Amygdala (tissue), 56 donors: ENCODE results near the gene ACSF3.

Experiments used
- DNase-seq, 56 donors: peaks; one replicate each; lab custom pipeline; 2025; lab: John Stamatoyannopoulos, UW

The ACSF3 gene

DNA sequence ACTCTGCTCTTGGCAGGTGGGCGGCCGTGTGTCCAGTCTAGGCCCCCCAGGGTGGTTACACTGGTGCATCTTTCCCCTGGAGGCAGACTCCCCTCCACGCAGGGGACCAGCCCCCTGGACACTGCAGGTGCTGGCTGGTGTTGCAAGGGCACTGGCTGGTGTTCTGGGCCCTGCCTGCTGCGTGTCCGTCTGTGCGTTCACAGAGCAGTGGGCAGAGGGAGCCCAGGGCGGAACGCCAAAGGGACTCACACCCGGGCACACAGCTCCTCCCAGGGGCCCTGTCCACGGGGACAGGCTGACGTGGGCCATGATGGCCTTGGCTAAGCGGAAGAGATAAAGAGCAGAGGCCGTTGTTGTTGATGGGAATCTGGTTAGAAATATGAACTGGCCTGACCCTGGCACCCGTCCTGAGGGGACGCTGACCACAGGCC, 27.3 kb downstream of the ACSF3 start:
- no peak for DNase-seq

- DNase-seq, result no peak
Measured at GRCh38 chr16:89121691-89122321, 28.2 kb downstream of the ACSF3 start.

DNA sequence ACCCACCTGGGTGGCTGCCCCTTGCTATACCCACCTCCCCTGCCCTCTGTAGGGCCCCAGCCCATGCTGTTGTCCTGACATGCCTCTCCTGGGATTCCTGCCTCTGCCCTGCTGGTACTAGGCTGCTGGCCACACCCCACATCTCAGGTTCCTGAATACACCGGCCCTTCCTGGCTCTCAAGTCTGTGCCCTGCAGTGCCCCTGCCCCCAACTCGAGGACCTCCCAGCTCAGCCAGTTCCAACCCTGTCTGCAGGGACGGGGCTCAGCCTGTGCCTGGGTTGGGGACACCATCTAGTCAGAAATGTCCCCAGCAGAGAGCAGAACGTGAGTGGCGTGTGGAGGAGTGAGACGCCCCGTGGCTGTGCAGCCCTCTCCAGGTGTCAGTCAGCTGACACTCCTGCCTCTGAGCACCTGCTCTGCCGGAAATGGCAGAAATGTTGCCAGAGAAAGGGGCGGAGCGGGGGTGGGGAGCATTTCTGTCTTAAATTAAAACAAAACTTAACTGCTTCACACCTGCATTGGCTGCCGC, 28.7 kb downstream of the ACSF3 start:
- no peak for DNase-seq

DNA sequence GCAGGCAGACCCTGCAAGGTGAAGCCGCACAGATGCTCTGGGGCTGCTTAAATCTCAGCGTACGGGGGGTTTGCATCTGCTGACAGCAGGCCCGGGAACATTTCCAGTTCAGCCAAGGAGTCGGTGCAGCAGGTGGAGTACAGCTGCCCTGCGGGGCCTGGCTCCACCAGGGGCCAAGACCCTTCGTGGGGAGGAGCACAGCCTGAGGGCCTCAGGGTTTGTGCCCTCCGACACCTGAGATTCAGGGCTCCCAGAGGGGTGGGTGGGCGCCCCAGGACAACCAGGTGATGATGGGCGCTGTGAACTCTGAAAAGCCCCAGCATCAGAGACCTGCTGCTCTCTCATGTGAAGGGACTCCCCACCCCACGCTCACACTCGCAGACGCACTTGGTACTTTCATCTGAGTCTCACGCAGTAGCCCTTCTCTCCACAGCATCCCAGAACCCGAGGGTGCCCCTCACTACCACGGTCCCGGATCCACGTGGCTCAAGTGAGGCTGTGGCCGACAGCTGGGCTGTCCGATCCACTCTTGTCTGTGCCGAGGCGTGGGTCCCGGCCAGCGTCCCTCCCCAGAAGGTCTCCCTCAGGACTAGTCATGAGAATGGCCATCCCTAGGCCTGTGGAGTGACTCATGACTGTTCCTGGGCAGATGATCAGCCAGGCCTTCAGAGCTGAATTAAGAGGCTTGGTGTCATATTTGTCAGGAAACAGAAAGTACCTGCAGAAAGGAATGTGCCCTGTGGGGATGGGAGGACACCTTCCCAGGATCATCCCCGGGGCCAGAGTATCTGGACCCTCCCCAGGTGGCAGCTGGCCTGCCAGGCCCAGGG, 29.6 kb downstream of the ACSF3 start:
- no peak for DNase-seq

GRCh38 chr16:89123831-89124100, 30.1 kb downstream of the ACSF3 start:
- no peak for DNase-seq

DNA sequence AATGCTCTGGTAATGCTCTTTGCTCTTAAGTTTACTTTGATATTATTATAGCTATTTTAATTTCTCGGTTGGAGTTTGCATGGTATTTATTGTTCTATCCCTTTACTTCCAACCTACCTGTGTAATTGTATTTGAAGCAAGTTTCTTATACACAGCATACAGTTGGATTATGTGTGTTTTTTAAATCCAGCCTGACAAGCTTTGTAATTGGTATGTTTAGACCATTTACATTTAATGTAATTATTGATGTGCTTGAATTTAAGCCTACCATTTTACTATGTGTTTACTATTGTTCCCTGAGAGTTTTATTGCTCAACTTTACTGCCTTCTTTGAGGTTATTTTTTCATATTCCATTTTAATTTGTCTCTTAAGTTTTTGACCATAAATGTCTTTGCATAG, 35.7 kb downstream of the ACSF3 start:
- DNase-seq, result no peak

- no peak for DNase-seq
Measured at GRCh38 chr16:89130448-89130847, 36.8 kb downstream of the ACSF3 start.

GRCh38 chr16:89131783-89132182, 38.1 kb downstream of the ACSF3 start:
- no peak for DNase-seq

- DNase-seq, result no peak
Measured at GRCh38 chr16:89132194-89133005, 38.7 kb downstream of the ACSF3 start.

GRCh38 chr16:89133457-89134127, 39.9 kb downstream of the ACSF3 start:
- DNase-seq, result no peak

GRCh38 chr16:89134269-89134668, 40.6 kb downstream of the ACSF3 start:
- DNase-seq, result no peak

DNA sequence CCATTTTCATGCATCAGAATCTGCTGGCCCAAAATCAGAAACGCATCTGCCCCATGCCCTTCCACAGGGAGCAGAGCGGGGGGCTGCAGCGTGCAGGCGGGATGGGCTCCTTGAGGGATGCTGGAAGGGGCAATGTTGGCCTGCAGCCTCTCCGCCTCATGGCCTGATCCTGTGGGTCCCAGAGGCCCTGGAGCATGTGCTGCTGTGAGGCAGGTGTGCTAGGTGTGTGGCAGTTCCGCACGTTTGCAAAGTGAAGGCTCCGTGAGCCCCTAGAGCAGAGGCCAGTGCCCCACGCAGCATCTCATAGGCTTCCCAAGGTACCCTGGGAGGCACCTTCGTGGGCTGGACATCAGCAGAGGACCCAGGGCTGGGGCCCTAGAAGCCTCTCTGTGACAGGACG, 41.5 kb downstream of the ACSF3 start:
- no peak for DNase-seq

DNA sequence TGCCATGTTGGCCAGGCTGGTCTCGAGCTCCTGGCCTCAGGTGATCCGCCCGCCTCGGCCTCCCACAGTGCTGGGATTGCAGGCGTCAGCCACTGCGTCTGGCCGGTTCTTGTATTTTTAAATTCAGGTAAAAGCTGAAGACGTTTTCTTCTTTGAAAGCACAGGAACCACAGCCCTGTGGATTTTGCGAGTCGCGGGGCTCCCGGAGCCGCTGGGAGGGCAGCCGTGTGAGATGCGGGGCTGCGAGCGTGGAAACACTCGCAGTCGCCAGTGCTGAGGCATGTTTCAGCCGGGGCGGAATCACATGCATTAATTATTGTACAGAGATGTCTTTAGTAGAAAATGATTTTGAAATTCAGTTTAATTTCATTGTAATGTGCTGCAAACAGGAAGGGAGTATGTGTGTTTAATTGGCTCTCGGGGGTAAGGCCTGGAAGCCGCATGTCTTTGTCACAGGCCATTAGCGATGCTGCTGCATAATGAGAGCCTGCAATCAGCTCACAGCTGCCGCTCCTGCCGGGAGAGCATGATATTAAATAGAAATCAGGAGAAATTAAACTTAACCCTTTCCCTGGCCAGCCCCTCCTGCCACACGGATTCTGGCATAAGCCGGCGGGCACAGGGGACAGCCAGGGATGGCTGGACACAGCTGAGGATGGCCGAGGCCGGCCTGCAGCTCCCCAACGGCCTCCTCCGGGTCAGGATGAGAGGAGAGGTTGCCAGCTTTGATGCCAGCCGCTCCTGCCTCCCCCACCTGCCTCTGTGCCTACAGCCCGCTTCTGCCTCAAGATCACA, 42.5 kb downstream of the ACSF3 start:
- DNase-seq, result no peak

- no peak for DNase-seq
Measured at GRCh38 chr16:89136931-89137330, 43.3 kb downstream of the ACSF3 start.

- no peak for DNase-seq
Measured at GRCh38 chr16:89137666-89138512, 44.2 kb downstream of the ACSF3 start.

- no peak for DNase-seq
Measured at GRCh38 chr16:89138513-89138795, 44.8 kb downstream of the ACSF3 start.

- DNase-seq, result no peak
Measured at GRCh38 chr16:89138843-89139520, 45.3 kb downstream of the ACSF3 start.

DNA sequence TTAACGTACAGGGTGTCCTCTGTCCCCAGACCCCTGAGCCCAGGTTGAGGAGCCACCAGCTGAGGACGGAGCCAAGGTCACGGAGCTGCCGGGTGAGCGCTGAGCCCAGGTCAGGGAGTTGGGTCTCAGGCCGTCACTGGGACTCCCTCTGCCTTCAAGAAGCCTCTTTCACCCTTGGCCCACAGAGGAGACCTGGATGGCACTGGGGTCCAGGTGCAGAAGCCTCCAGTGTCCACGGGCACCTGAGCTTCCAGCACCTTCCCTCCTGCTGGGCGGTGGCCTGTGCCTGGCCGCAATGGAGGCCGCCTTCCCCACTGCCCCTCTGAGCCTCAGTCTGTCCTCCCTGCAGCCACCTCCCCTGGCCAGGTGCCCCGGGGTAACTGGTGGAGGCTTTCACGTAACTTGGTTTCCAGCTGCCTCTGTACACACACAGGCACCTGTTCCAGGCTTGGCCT, 46.3 kb downstream of the ACSF3 start:
- DNase-seq, result no peak

DNA sequence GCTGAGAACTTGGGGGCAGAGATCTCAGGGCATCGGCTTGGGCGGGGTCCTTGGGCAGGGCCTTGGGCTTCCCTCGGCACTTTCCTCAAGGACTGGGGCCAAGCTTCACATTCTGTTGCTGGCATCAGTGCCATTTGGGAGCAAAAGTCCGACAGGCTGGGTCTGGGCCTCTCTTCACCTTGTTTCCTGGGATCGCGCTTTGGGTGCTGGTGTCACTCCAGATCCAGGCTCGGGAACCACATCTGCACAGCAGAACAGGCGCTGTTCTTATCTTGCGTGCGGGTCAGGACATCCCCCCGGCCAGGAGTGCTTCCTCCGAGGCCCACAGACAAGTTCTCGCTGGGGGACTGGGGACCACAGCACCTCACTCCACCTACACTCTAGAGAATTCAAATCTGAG, 46.7 kb downstream of the ACSF3 start:
- no peak for DNase-seq
